Right renal cortex interstitium (tissue), 3 donors: Measurements from ENCODE around the gene RASA4B. TPM values are rescaled to one million over a fixed set of nuclear protein-coding genes. Genes with fewer than 3 reads are reported as not detected.
A peak's percentile ranks its signal among the peaks of the same experiment; 100 is the strongest.
"Not testable (repeated sequence)": the region's sequence is repeated elsewhere in the genome, so short reads cannot be mapped to it uniquely, and the experiment has no call there.

Source experiments
- DNase-seq, 3 donors: peaks; one replicate each; pipeline ENCODE4 v3.0.0-alpha.2; 2013; ENCODE audit warnings: low read depth in 3 of 3, low spot score in 2 of 3
- polyA plus RNA-seq, 3 donors: library from polyadenylated mRNA; unstranded; fragments of 120-200 nt; gene quantifications; one replicate each; pipeline ENCODE4 v1.2.1, GENCODE V29; 2013; ENCODE audit not compliant: insufficient read length in 3 of 3

The RASA4B gene
- polyA plus RNA-seq, 3 donors, result 5.4 to 11.7 (median 6.6) TPM

DNA sequence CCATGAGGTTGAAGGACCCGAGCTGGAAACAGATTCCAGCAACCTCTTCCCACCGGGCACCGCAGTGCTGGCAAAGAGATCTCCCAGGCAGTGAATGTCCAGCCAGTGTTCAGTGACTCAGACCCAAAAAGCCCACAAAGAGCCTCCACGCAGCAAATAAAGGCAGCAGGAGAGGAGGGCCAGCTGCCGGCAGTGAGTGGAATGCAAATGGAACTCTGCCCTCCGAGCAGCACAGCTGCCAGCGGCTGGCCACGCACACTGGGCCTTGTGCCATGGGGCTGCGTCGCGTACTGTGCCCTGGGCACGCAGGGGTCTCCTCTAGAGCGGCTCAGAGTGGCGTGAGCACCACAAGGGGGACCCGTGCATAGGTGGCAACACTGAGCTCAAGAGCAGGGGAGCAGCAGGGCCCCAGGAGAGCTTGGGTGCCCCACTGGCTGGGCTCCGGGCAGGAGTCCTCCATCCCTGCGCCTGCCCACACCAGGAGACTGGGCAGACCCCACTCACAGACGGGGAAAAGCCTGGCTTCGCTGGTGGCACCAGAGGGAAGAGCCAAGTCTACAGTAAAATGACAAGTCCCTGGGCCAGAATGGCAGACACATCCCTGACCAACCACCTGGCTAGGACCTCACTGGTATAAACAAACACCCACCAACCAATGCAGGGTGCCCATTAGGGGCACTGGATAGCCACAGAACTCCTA, 42.7 kb downstream of the RASA4B start:
- DNase-seq, result not testable (repeated sequence)

DNA sequence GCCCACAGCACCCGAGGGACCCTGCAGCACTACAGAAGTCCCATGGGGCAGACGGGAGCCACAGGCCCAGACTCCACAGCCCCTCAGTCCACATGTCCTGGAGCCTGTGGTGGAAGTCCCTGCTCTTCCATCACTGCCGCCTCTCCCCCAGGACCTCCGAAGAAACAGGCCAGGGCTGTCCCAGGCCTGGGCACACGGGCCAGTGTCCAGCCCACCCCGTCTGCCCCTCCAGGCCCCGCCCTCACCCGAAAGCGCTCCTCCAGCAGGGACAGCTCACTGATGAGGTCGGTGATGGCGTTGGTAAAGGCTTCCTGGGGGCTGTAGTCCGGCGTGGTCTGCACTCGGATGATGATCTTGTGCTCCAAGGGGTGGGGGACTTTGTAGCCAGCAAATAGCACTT, 43.5 kb downstream of the RASA4B start:
- not testable (repeated sequence) for DNase-seq

DNA sequence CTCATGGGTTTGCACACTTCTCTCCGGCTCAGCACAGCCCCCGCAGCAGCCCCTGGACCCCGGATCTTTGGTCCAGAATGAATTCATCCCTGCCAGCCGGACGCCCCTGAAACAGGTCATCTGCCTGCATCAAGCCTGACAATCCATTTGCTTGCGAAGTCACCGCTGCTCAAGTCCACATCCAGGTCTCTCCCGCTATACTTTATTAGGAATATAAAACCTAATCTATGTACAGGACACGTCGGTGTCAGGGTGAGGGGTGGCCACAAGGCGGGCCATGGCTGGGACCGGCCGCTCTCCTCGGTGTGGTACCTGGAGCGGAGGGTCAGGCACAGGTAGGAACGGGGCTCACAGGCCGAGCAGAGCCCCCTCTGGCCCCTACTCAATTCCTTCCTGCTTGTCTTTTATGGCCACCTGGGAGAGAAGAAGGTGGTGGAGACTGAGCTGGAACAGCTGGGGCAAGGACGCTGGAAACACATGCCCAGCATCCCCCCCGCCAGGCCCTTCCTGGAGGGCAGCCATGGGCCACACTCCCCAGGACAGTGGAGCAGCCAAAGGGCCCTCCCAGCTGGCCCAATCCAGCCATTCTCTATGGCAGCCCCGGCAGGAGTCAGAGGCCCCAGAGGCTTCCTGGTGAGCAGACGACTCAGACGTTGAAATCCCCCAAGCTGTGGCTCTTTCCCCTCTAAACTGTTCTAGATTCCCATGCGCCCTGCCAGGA, 44.1 kb downstream of the RASA4B start:
- no peak for DNase-seq

DNA sequence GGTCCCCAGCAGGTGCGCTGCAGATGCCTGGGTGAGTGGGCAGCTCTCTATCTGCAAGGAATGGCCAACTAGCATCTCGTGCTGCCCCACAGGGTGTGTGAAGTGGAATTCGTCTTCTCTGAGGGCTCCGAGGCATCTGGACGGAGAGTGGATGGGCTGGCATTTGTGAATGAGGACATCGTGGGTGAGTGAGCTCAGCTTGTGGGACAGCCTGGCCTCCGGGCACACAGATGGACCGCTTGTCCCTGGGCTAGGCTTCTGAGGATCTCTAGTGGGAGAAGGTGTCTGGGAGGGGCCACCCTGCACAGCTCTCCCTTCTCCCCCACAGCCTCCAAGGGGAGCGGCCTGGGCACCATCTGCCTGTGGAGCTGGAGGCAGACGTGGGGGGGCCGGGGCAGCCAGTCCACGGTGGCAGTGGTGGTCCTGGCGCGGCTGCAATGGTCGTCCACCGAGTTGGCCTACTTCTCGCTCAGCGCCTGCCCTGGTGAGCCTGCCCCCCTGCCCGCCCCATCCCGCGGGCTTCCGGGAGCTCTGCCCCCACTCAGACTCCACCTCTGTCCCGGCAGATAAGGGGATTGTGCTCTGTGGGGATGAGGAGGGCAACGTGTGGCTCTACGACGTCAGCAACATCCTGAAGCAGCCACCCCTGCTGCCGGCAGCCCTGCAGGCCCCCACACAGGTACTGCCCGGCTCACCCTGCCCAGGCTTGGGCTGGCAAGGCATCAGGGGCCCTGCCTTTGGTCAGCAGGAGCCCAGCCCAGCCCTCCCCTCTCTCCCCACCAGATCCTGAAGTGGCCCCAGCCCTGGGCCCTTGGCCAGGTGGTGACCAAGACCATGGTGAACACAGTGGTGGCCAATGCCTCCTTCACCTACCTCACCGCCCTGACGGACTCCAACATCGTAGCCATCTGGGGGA, 45.2 kb downstream of the RASA4B start:
- DNase-seq, result no peak

DNA sequence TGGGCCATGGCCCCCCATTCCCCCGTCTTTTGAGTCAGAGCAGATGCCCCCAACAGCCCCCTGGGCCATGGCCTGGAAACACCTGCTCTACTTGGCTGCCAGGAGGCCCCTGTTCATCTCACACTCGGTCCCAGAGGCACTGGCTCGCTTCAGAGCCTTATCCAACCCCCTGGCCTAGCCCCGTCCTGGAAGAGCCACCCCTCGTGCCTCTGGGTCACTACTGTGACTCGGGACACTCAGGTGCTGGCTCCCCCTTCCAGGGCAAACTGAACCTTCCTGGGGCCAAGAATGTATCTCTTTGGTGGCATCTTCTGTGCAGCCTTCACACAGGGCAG, 45.8 kb downstream of the RASA4B start:
- no peak for DNase-seq

DNA sequence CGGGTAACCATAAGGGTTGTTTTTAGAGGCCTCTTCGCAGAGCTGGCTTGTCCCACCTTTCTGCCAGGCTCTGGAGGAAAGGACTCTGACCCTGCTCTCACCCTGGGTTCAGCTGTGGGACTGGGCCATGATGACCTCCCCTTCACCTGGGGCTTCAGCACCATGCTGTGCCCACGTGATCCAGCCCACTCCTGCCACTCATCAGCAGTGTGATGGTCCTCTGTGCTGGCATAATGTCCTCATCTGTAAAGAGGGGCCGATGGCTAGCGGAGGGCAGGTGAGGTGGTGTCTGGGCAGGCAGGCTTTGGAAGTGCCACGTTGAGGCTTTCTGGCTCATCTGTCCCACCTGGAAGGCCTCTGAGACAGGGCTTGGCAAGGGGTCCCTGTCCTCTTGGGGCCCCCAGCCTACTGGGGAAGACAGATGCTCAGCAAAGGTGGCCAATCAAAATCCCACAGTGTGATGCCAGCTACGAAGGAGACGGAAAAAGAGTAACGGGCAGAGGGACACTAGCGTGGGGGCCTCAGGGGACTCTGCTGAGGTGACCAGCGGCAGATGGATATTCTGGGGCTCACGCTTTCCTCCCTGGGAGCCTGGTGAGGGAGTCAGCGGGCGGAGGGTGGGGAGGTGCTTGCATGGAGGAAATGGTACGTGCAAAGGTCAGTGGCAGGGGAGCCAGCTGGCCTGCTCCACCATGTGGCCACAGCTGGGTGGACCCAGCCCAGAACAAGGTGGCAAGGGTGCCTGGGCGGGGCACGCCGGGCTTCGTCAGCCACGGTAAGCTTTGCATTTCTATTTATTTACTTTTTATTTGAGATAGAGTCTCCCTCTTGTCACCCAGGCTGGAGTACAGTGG, 47.4 kb downstream of the RASA4B start:
- no peak for DNase-seq

DNA sequence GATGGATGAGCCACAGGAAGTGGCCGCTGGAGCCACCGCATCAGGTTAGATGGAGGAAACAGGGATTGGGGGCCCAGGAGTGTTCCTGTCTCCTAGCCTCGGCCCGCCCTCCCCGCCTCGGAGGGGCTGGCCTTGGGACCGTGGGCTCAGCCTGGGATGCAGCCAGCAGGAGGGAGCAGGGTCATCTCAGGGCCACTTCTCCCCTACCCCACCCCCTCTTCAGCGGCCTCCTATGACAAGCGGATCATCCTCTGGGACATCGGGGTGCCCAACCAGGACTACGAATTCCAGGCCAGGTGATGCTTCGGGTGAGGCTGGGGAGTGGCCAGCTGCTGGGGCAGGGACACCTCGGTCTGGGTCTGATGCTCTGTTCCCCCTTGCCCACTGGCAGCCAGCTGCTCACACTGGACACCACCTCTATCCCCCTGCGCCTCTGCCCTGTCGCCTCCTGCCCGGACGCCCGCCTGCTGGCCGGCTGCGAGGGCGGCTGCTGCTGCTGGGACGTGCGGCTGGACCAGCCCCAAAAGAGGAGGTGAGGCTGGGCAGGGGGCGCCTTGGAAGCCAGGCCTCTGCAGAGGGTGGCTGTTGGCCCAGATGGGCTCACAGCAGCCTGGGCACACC, 48.1 kb downstream of the RASA4B start:
- no peak for DNase-seq

DNA sequence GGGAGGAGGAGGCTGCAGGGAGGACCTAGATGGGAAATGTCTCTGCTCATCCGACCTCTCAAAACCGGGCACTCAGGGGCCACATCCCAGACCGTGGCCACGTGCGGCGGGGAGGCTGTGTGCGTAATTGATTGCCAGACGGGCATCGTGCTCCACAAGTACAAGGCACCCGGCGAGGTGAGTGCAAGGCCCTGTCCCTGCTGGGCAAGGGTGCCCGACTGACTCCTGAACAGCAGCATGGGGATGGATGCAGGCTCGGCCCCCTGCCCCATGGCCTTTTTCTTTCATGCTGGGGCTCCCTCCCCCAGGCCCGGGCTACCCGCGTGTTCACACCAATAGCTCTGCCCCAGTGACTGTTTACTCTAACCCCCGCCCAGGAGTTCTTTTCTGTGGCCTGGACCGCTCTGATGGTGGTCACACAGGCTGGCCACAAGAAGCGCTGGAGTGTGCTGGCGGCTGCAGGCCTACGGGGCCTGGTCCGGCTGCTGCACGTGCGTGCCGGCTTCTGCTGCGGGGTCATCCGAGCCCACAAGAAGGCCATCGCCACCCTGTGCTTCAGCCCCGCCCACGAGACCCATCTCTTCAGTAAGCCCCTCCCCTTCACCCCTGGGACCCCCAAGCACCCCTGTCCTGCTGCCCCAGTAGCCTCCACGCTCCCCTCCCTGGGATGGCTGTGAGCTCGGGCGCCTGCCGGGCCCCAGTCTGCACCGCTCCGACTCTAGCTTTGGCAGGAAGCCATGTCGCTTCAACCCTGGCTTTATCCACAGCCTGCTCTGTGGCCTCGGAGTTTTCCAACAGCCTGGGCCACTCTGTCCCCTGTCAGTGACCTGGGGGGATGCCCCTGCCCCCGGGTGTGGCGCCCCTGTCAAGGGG, 48.9 kb downstream of the RASA4B start:
- no peak for DNase-seq

DNA sequence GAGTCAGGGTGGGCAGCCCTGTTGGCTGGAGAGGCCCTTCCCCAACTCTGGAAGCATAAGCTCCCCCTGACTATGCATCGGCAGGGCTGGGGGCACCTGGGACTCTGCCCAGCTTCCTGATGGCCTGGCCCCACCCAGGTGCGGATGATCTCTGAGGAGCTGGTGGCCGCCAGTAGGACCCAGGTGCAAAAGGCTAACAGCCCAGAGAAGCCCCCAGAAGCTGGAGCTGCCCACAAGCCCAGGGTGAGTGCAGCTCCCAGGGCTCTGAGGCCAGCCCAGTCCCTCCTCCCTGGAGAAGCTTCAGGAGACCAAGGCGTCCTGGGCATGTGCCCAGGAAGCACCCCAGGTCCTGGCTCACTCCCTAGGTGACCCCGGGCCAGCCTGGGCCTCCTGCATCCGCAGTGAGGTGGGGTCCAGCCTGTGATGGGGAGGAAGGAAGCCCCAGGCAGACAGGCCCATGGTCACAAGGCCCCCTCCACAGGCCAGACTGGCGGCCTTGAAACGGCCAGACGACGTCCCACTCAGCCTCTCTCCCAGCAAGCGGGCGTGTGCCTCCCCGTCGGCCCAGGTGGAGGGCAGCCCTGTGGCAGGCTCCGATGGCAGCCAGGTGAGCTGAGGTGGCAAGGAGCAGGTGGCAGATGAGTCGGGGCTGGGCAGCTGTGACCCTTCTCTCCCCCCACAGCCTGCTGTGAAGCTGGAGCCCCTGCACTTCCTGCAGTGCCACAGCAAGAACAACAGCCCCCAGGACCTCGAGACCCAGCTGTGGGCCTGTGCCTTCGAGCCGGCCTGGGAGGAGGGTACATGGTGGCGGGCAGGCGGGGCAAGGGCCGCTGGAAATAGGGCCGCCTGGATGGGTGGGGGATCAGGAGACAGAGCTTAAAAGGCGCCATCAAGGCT, 49.7 kb downstream of the RASA4B start:
- DNase-seq, result no peak

DNA sequence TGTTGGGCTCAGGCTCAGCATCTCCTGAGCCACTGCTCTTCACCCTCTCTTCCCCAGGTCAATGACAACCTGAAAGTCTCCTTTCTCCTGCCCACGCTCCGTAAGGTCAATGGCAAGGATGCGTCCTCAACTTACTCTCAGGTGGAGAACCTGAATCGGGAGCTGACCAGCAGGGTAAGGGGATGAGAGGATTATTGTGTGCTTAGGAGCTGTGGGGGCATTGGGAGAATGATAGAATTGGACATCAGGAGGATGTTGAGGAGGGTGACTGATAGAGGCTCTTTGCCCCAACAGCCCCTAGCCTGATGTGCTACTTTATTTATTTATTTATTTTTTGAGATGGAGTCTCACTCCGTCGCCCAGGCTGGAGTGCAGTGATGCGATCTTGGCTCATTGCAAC, 51.5 kb downstream of the RASA4B start:
- DNase-seq, result no peak

DNA sequence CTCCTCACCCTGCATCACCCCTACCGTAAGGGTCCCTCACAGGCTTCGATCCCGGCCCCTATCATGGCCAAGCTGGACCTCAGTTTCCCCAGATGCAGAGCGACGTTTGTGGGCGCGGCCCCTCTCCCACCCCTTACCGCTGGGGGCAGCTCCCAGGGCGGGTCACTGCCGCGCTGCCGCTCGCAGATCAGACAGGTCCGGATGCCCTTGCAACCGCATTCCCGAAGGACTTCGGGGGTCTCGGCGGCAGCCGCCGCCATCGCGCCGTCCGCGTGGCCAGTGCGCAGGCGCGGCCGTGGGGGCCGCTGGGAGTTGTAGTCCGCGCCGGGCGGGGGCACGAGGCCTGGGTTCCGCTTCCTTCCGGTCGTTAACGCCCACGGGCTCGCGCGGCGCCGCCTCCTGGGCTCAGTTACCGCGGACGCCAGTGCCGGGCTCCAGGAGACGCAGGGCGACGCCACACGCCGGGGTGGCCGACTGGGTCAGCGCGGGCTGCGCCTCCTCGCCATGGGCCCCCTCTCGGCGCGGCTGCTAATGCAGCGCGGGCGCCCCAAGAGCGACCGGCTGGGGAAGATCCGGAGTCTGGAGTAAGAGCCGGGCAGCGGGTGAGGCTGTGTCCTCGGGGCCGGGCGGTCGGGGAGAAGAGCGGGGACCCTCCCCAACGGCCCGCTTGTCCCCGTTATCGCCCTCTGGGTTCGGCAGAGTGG, 52.8 kb downstream of the RASA4B start, which contains the start of the genes ALKBH4 and LRWD1:
TSS of gene ALKBH4 (minus strand) at position 287 of the 704 bp plus-strand sequence. CDS start at position 260, 27 bp downstream.
TSS of gene LRWD1 (plus strand) at position 408 of the 704 bp plus-strand sequence. CDS start at position 505, 97 bp downstream.
- DNase-seq, result peak; percentile 50 to 86 (median 78)

DNA sequence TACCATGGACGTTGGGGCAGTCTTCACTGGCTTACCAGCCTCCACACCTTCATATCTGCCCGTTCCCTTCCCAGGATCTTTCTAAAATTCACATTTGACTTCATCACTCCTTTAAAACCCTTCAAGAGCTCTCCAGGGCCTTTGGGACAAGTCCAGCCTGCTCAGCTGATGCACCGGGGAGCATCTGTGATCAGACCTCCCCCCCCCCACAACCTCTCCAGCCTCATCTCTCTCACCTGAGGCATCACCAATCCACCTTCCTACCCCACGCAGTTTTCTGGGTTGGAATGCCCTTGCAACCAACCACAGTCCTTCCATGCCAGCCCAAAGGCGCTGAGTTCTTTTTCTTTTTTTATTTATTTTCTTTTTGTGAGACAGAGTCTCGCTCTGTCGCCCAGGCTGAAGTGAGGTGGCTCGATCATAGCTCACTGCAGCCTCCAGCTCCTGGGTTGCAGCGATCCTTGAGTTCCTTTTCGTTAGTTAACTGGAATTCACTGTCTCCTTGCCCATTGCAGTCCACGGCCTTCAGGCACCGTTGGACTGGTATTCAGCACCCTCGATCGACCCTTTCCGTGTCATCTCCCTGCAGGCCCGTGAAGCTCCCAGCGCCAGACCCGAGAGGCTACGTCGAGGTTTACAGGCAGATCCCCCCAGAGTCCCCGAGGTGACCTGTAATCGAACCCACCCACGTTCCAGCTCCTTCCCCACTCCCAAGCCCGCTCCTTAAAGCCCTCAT, 53.6 kb downstream of the RASA4B start:
- no peak for DNase-seq

DNA sequence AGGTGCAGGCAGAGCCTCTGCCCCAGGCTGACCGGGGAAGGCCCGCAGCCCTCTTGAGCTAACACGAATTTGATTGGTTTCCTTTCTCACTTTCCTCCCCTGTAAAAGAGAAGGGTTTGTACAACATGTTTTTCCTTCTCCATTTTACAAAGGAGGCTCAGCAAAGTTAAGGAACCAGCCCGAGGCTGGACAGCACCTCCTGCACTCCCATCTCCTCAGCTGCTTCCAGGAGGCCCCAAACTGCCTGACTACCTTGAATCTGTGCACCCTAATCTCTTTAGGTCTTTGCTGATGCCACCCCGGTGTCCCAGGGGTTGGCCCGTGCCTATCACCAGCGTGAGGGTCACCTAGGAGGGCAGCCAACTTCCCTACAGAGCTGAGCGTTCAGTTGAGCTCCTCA, 57.1 kb downstream of the RASA4B start:
- DNase-seq, result no peak

DNA sequence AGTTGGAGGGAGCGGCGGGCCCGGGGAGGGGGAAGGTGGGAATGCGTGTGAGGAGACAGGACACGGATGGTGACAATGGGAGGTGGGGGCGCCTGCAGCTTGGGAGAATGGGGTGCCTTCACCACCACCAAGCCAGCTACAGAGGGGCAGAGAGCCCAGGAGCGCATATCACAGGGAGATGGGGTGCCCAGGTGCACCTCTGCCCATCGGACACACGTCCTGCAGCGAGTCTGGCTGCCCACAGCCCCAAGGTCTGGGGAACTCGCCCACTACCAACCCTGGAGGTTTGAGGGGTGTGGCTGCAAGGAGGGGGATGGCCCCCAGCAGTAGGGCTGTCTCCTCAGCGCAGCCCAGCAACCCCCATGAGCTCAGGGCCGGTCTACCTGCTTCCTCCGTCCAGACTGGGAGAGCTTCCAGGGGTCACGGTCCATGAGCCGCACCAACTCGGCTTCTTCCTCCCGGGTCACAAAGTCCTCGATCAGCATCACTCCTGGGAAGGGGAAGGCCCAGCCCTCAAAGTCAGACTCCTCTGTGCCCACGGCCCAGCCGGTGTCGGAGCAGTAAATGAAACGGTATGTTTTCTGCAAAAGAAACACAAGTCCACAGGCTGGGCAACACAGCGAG, 58.2 kb downstream of the RASA4B start:
- DNase-seq, result no peak

DNA sequence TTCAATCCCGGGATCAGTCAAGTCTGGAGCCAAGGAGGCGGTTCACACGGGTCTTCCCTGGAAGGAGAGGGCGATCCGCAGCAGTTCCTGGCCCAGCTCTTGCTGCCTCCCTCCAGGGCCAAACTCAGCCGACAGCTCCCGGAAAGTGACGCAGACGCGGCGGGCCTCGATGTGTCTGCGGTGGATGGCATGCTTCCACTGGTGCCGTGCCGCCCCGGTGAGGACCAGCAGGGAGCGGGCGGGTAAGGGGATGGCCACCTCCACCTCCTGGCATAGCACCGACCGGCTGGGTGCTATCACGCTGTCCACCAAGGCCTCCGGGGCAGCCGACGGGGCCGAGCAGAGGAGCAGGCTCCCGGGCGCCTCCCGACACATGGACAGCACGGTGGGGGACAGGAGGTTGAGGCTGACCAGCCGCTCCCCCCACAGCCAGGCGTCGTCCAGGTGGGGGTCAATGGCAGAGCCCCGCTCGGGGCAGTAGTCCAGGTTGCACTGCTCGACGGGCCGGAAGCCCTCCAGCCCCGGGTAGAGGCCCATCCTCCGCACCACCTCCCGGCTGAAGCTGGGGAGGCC, 60.1 kb downstream of the RASA4B start:
- DNase-seq, result no peak

DNA sequence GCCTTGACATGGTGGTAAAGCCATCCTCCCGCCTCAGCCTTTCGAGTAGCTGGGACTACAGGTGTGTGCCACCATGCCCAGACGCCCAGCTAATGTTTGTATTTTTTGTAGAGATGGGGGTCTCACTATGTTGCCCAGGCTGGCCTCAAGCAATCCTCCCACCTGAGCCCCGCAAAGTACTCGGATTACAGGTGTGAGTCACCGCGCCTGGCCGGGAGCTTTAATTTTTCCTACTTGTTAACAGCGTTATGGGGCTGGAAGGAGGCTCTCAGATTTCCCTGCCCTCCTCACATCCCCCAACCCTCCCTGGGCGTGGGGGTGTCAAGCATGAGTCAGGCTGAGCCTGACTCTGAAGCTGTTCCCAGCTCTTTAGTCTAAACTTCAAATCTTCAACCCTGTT, 61.2 kb downstream of the RASA4B start:
- DNase-seq, result no peak
